HEK293T (cell line): ENCODE measurements around the gene CCDC182.

Experiments used
- FOXK2 ChIP-seq: fragments of 450-650 bp; IDR thresholded peaks from 2 replicates; pipeline ENCODE4 v1.6.1; 2016; ENCODE audit warnings: mild to moderate bottlenecking
- HDGF ChIP-seq: fragments of 450-650 bp; IDR thresholded peaks from 2 replicates; pipeline ENCODE4 v1.6.1; 2017; ENCODE audit warnings: antibody characterized with exemption, borderline replicate concordance
- SUZ12 ChIP-seq: fragments of 450-650 bp; IDR thresholded peaks from 2 replicates; pipeline ENCODE4 v1.6.1; 2016; ENCODE audit warnings: mild to moderate bottlenecking

DNA sequence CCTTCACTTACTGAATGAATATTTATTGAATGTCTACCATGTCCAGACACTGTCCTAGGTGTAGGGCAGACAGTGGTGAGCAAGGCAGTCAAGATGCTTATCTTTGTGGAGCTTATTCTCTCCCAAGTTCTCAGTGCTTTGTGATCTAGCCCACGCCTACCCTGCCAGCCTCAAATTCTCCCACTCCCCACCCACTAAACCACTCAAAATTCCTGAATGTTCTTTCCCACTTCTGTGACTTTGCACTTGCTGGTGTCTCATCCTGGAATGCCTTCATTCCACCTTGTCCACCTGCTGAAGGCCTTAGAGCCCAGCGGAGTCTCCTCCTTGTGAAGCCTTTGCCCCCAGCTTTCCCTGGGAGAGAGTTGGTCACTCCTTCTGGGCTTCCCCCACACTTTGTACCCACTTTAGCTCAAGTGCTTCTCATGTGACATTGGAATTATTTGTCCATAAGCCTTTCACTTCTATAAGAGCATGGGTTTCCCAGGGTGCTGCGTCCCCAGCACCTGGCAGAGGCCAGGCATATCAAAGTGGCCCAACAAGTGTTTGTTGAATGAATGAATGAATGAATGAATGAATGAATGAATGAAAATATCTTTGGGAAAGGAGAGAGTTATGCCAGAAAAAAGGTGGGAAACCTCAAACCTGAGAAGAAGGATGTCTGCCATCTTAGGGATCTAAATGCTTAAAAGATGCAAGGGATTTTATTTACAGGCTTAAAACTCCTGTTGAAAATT is 23.0 kb downstream of the CCDC182 start:
- TF ChIP-seq FOXK2 (no peak), HDGF (no peak), SUZ12 (no peak)
